Kidney (tissue), 14 donors: ENCODE data around the gene FBLN5. TPM values are rescaled to one million over a fixed set of nuclear protein-coding genes. Genes with fewer than 3 reads are reported as not detected.

ENCODE experiments used
- DNase-seq, 5 donors: peaks; one replicate each; pipeline ENCODE4 v3.0.0-alpha.2; 2013 to 2020
- FAIRE-seq: peaks from 2 replicates; lab custom pipeline; 2012; peaks lifted over from hg19 to GRCh38; lab: Jason Lieb, UNC
- H3K27ac ChIP-seq, 2 donors: one replicate each; pipeline ENCODE4 v1.7.0; 2013; ENCODE audit warnings: low read depth in 2 of 2, low read length in 2 of 2, inconsistent platforms in 1 of 2
- H3K27me3 ChIP-seq: one replicate; pipeline ENCODE4 v1.7.1; 2013; ENCODE audit warnings: low read length, inconsistent platforms; ENCODE audit not compliant: control insufficient read depth, insufficient read depth
- H3K36me3 ChIP-seq, 3 donors: one replicate each; pipeline versions ENCODE4 v1.7.0 to v1.7.1; 2013; ENCODE audit warnings: low read length in 3 of 3, control low read depth in 1 of 3, inconsistent platforms in 1 of 3; ENCODE audit not compliant: insufficient read depth in 3 of 3, control insufficient read depth in 2 of 3
- H3K4me1 ChIP-seq, 3 donors: one replicate each; pipeline versions ENCODE4 v1.7.0 to v1.7.1; 2013; ENCODE audit warnings: low read length in 3 of 3, inconsistent platforms in 1 of 3, low read depth in 1 of 3; ENCODE audit not compliant: control insufficient read depth in 2 of 3, insufficient read depth in 2 of 3
- H3K4me3 ChIP-seq, 3 donors: one replicate each; pipeline versions ENCODE4 v1.7.0 to v1.8.1; 2013; ENCODE audit warnings: low read length in 3 of 3, control low read depth in 1 of 3, inconsistent platforms in 1 of 3
- H3K9ac ChIP-seq, 3 donors: one replicate each; pipeline versions ENCODE4 v1.7.0 to v1.7.1; 2013; ENCODE audit warnings: low read length in 3 of 3, control low read depth in 1 of 3, inconsistent platforms in 1 of 3
- H3K9me3 ChIP-seq, 3 donors: one replicate each; pipeline versions ENCODE4 v1.7.0 to v1.7.1; 2013; ENCODE audit warnings: low read length in 3 of 3, control low read depth in 1 of 3, inconsistent platforms in 1 of 3; ENCODE audit not compliant: control insufficient read depth in 2 of 3, insufficient read depth in 1 of 3
- intact Hi-C: fragments of 100-400 bp; cut with DNase I; formaldehyde crosslinking; loops from one replicate; pipeline ENCODE4 v1.11.1; 2022
- polyA plus RNA-seq: library from polyadenylated mRNA; stranded (reverse); fragments of 350-450 nt; fragmentation: Illumina TruSeq; extraction: RNeasy Lipid Tissue Mini Kit (QIAGEN cat#74804); gene quantifications from one replicate; pipeline ENCODE4 v1.2.3, GENCODE V29; 2014; ENCODE audit warnings: low read depth, low replicate concordance; ENCODE audit not compliant: insufficient read depth
- total RNA-seq: library from RNA; stranded (reverse); fragmentation: NEBNext Ultra II Directional; extraction: Animal tissue kit (Norgen Biotek cat#: 25700); gene quantifications from one replicate; pipeline ENCODE4 v1.2.1, GENCODE V29; 2021
- TF ChIP-seq, protein P1 (sequence below): IDR thresholded peaks from 3 replicates; pipeline ENCODE4 v1.5.1; 2012; ENCODE audit warnings: mild to moderate bottlenecking, moderate library complexity, borderline replicate concordance; ENCODE audit not compliant: insufficient read depth; ENCODE audit errors: extremely low read depth
- donor health status: control.
- donor health status: control.
- donor health status: control.
- donor health status: control.
- donor health status: control.
- donor health status: DM: yes; HTN: yes; CAD: no.
- donor health status: Normal renal cell carcinoma (clear cell type).

The FBLN5 gene
- total and polyA plus RNA-seq, 2 donors from 2014 or later: 75.2 to 99.0 TPM

DNA sequence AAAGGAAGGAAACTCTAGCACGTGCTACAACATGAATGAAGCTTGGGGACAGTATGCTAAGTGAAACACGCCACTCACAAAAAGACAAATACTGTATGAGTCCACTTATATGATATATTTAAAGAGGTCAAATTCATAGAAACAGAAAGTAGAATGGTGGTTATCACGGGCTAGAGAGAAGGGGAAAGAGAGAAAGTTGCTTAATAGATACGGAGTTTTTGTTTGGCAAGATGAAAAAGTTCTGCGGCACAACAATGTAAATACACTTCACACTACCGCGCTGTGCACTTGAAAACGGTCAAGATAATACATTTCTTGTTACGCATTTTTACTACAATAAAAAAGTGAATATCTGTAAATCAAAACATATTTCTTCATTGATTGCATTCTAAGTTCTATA, 37.3 kb downstream of the FBLN5 start:
- intact Hi-C loops: no loop called here
- H3K4me3 ChIP-seq: no peak overlapping the region
- DNase-seq: no peak

DNA sequence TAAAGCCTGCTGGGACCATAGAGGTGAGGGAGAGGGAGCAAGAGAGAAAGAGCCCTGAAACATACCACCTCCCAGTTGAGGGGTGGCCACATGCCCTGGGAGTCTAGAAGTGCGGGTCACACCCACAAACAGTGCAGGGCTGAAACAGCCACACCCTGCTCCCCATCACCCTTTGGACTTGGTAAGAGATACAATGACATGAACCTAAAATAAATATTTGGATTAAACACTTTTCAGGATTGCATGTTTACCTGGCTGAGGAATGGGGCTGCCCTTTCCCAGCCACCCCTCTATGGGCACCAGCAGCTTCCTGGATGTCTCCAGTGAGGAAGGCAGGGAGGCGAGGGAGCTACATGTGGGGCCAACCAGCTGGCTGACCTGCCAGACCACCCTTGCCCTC, 41.1 kb downstream of the FBLN5 start:
- H3K36me3 ChIP-seq: no peaks in the 10 kb centered on the region
- H3K9ac ChIP-seq: no peak overlapping the region
- TF ChIP-seq, protein P1, sequence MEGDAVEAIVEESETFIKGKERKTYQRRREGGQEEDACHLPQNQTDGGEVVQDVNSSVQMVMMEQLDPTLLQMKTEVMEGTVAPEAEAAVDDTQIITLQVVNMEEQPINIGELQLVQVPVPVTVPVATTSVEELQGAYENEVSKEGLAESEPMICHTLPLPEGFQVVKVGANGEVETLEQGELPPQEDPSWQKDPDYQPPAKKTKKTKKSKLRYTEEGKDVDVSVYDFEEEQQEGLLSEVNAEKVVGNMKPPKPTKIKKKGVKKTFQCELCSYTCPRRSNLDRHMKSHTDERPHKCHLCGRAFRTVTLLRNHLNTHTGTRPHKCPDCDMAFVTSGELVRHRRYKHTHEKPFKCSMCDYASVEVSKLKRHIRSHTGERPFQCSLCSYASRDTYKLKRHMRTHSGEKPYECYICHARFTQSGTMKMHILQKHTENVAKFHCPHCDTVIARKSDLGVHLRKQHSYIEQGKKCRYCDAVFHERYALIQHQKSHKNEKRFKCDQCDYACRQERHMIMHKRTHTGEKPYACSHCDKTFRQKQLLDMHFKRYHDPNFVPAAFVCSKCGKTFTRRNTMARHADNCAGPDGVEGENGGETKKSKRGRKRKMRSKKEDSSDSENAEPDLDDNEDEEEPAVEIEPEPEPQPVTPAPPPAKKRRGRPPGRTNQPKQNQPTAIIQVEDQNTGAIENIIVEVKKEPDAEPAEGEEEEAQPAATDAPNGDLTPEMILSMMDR: no peak
- no peak overlapping the region for H3K27ac ChIP-seq
- H3K27me3 ChIP-seq: no peaks in the 10 kb centered on the region
- peaks cover 0 to under 1% (median 0%) of the 10 kb centered on the region in 3 donors for H3K4me1 ChIP-seq
- no peaks in the 10 kb centered on the region for H3K9me3 ChIP-seq
- no peak overlapping the region for H3K4me3 ChIP-seq
- no peak for FAIRE-seq
- intact Hi-C loops: no loop called here
- DNase-seq: no peak

More for the DNA sequence above, 37.3 kb downstream of the FBLN5 start:
- Histone ChIP-seq H3K4me1 (peaks cover 0 to 9% (median 0%) of the 10 kb centered on the region in 3 donors), H3K27ac (no peak overlapping the region), H3K9me3 (no peaks in the 10 kb centered on the region), H3K9ac (no peak overlapping the region), H3K27me3 (no peaks in the 10 kb centered on the region), H3K36me3 (no peaks in the 10 kb centered on the region)
- no peak for FAIRE-seq
- TF ChIP-seq, protein P1: no peak

DNA sequence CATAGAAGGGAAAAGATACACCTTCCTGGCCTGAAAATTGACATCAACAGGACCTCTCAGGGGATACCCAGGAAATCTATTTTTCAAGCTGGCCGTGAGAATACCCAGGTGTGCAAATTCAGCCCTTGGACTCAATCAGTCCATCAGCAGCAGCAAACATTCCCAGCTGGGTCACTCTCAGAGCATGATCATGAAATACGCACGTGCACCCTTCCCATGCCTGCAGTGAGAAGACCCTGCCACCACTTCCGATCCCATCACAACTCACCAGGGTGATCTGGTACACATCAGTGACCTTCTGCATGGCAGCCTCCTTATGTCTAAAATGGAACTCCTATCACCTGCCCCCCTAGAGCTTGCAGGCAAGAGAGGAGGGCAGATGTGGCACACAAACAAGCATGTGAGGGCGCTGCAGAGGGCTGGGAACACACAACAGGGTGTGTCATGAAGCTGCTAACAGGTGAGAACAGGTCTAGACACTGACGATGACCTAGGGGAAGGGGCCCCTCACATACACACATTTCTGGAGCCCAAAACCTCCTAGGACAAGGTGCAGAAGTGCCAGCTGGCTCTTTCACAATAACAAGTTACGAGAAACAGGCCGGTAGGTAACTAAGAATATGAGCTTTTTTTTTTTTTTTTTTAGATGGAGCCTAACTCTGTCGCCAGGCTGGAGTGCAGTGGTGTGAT, 42.4 kb downstream of the FBLN5 start:
- intact Hi-C loops: no loop called here
- Histone ChIP-seq H3K9me3 (no peaks in the 10 kb centered on the region), H3K36me3 (no peaks in the 10 kb centered on the region), H3K9ac (no peak overlapping the region), H3K4me1 (peaks cover 0 to 8% (median 0%) of the 10 kb centered on the region in 3 donors), H3K27me3 (no peaks in the 10 kb centered on the region), H3K27ac (no peak overlapping the region), H3K4me3 (no peak overlapping the region)
- TF ChIP-seq, protein P1: no peak
- no peak for DNase-seq
- FAIRE-seq: no peak
